ENCODE results near the gene TEDC1. TPM values are rescaled to one million over a fixed set of nuclear protein-coding genes. Genes with fewer than 3 reads are reported as not detected.

The TEDC1 gene
- polyA plus RNA-seq, 4 donors: 5.7 to 11.4 (median 7.1) TPM

- no peak for DNase-seq (ENCODE audit: low read depth in 4 of 4, low spot score in 3 of 4)
These were observed 34.1 kb upstream of the TEDC1 start for GRCh38 chr14:105456736-105457617.

GRCh38 chr14:105458010-105458409 lies 33.0 kb upstream of the TEDC1 start:
- no peak for DNase-seq (ENCODE audit: low read depth in 4 of 4, low spot score in 3 of 4)

GRCh38 chr14:105458571-105458970 lies 32.5 kb upstream of the TEDC1 start:
- no peak for DNase-seq (ENCODE audit: low read depth in 4 of 4, low spot score in 3 of 4)

GRCh38 chr14:105460116-105460515 lies 30.9 kb upstream of the TEDC1 start:
- no peak for DNase-seq (ENCODE audit: low read depth in 4 of 4, low spot score in 3 of 4)

GRCh38 chr14:105460616-105461015 lies 30.4 kb upstream of the TEDC1 start:
- DNase-seq (ENCODE audit: low read depth in 4 of 4, low spot score in 3 of 4): no peak

- no peak for DNase-seq (ENCODE audit: low read depth in 4 of 4, low spot score in 3 of 4)
These were observed 29.1 kb upstream of the TEDC1 start for GRCh38 chr14:105461903-105462302.

- DNase-seq (ENCODE audit: low read depth in 4 of 4, low spot score in 3 of 4): no peak
These were observed 26.5 kb upstream of the TEDC1 start for GRCh38 chr14:105464501-105464900.

- DNase-seq (ENCODE audit: low read depth in 4 of 4, low spot score in 3 of 4): no peak
These were observed 25.6 kb upstream of the TEDC1 start for GRCh38 chr14:105465209-105466031.

GRCh38 chr14:105466531-105467248 lies 24.4 kb upstream of the TEDC1 start:
- DNase-seq (ENCODE audit: low read depth in 4 of 4, low spot score in 3 of 4): no peak

GRCh38 chr14:105467249-105467941 lies 23.7 kb upstream of the TEDC1 start:
- no peak for DNase-seq (ENCODE audit: low read depth in 4 of 4, low spot score in 3 of 4)

- DNase-seq (ENCODE audit: low read depth in 4 of 4, low spot score in 3 of 4): no peak
These were observed 23.0 kb upstream of the TEDC1 start for GRCh38 chr14:105467942-105468471.

GRCh38 chr14:105468621-105469241 lies 22.3 kb upstream of the TEDC1 start:
- DNase-seq (ENCODE audit: low read depth in 4 of 4, low spot score in 3 of 4): no peak

- DNase-seq (ENCODE audit: low read depth in 4 of 4, low spot score in 3 of 4): no peak
These were observed 21.3 kb upstream of the TEDC1 start for GRCh38 chr14:105469456-105470349.

- no peak for DNase-seq (ENCODE audit: low read depth in 4 of 4, low spot score in 3 of 4)
These were observed 20.4 kb upstream of the TEDC1 start for GRCh38 chr14:105470350-105471296.

- DNase-seq (ENCODE audit: low read depth in 4 of 4, low spot score in 3 of 4): no peak
These were observed 19.7 kb upstream of the TEDC1 start for GRCh38 chr14:105471297-105471821.

- DNase-seq (ENCODE audit: low read depth in 4 of 4, low spot score in 3 of 4): no peak
These were observed 19.1 kb upstream of the TEDC1 start for GRCh38 chr14:105471823-105472485.

- DNase-seq (ENCODE audit: low read depth in 4 of 4, low spot score in 3 of 4): no peak
These were observed 18.5 kb upstream of the TEDC1 start for GRCh38 chr14:105472486-105472991.

Data from right renal pelvis (tissue), 4 donors.